K562 (cell line): Measurements from ENCODE around the gene MLLT6. TPM values are rescaled to one million over a fixed set of nuclear protein-coding genes. Genes with fewer than 3 reads are reported as not detected.

ENCODE experiments used
- NFYB ChIP-seq: IDR thresholded peaks from 2 replicates; pipeline ENCODE4 v1.6.1; 2011; ENCODE audit warnings: mild to moderate bottlenecking, moderate library complexity; ENCODE audit not compliant: insufficient read length; ENCODE audit errors: extremely low read depth
- polyA plus RNA-seq, 8 experiments: library from polyadenylated mRNA; depleted of rRNA in 4 of 8; stranded (reverse) in 5 of 8; unstranded in 3 of 8; fragments of >200 nt; fragmentation: Nextera tagmentation in 2 of 8; fragmentation: Illumina TruSeq in 1 of 8; extraction: Ambion mirVana in 2 of 8; extraction: Trizol in 1 of 8; gene quantifications; 2 replicates each; pipeline versions ENCODE4 v1.2.1 to v1.2.3, GENCODE V29; 2011 to 2014; ENCODE audit warnings: inconsistent platforms in 1 of 8, missing spikeins in 1 of 8
- total RNA-seq, 7 experiments: library from RNA; depleted of rRNA in 6 of 7; stranded (reverse); fragments of >200 nt in 6 of 7; fragmentation: Illumina TruSeq in 2 of 7; extraction: Trizol in 2 of 7; gene quantifications; 2 replicates each; pipeline versions ENCODE4 v1.2.1 to v1.2.3, GENCODE V29; 2011 to 2021; ENCODE audit warnings: low replicate concordance in 1 of 7
- TF ChIP-seq, protein P1 (sequence below), 2 experiments: fragments of 450-650 bp; IDR thresholded peaks; 2 replicates each; pipeline ENCODE4 v1.6.1; 2016; ENCODE audit warnings: mild to moderate bottlenecking in 2 of 2, borderline replicate concordance in 1 of 2, low read depth in 1 of 2, moderate library complexity in 1 of 2

Gene MLLT6
- total and polyA plus RNA-seq, 9 of the 15 experiments (the other 6 are each of a cell fraction or from before 2014, with no cell fraction given) = 3.1 to 71.7 (median 30.0) TPM

DNA sequence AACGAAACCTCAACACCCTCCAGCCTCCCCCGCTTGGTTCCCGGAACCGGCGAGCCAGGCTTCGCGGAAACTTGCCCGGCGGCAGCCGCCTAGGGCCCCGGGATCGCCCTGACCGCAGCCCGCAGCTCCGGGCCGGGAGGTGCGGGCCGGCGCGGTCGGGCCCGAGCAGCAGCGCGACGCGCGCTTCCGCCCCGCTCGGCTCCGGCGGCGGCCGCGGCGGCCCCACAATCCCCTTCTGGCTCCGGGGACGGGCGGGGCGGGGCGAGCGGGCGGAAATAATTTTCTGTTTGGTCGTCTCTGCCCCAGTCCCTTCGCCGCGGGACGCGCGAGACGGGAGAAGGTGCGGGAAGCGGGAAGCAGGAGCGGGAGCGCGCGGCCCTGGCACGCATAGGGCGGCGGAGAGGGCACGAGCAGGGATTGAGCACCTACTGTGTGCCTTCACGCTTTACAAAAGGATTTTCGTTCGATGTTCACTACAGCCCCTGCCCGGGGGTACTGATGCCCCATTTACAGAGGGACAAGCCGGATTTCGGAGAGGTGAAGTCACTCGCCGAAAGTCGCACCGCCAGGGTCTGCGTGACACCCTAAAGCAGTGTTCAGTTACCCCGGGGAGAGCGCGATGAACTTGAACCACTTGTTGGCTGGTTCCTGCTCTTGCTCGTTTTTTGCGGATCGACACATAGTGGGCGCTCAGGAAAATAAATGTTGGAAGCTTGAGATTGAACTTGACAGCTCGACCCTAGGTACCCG lies 2.7 kb upstream of the MLLT6 start (continued):
- TF ChIP-seq, protein P1, sequence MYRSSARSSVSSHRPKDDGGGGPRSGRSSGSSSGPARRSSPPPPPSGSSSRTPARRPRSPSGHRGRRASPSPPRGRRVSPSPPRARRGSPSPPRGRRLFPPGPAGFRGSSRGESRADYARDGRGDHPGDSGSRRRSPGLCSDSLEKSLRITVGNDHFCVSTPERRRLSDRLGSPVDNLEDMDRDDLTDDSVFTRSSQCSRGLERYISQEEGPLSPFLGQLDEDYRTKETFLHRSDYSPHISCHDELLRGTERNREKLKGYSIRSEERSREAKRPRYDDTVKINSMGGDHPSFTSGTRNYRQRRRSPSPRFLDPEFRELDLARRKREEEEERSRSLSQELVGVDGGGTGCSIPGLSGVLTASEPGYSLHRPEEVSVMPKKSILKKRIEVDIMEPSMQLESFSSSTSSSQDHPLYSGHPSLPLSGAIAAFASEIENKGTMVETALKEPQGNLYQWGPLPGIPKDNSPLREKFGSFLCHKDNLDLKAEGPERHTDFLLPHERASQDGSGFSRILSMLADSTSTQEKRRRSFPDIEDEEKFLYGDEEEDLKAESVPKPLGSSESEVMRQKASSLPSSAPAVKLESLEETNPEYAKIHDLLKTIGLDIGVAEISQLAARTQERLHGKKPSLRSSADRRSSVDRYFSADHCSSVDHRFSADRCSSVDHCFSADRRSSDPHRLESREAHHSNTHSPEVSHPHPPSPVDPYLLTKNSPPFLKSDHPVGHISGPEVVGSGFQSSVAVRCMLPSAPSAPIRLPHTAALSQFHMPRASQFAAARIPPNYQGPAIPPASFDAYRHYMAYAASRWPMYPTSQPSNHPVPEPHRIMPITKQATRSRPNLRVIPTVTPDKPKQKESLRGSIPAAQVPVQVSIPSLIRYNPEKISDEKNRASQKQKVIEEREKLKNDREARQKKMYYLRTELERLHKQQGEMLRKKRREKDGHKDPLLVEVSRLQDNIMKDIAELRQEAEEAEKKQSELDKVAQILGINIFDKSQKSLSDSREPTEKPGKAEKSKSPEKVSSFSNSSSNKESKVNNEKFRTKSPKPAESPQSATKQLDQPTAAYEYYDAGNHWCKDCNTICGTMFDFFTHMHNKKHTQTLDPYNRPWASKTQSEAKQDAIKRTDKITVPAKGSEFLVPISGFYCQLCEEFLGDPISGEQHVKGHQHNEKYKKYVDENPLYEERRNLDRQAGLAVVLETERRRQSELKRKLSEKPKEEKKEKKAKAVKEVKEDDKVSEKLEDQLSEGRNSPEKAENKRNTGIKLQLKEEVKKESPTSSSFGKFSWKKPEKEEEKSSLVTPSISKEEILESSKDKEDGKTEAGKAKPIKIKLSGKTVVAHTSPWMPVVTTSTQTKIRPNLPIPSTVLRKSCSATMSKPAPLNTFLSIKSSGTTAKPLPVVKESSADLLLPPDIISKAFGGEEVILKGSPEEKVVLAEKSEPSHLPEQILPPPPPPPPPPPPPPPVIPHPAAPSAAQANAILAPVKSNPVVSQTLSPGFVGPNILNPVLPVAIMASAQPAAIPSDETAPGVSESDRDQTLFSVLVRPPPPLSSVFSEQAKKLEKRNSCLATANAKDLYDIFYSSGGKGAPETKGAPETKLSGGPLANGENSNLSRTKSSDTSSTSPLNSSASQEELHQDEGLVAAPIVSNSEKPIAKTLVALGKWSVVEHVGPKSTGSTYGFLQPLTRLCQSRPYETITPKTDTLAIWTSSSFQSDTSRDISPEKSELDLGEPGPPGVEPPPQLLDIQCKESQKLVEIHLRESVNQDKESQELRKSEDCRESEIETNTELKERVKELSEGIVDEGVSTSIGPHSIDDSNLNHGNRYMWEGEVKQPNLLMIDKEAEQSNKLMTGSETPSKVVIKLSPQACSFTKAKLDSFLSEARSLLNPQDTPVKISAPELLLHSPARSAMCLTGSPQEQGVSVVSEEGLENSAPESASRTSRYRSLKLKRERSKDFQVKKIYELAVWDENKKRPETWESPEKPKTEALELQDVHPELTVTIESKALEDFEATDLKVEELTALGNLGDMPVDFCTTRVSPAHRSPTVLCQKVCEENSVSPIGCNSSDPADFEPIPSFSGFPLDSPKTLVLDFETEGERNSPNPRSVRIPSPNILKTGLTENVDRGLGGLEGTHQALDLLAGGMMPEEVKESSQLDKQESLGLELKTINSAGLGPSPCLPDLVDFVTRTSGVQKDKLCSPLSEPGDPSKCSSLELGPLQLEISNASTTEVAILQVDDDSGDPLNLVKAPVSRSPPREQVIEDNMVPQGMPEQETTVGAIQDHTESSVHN (IDR thresholded peaks at IDR 0.05; ENCODE audit: borderline replicate concordance in 1 of 2, low read depth in 1 of 2) = peak in 1 of 2 experiments; percentile 64; a peak in 1 of 4 replicates
- TF ChIP-seq NFYB = no peak
